Measurements from ENCODE around the gene TMEM250. TPM values are rescaled to one million over a fixed set of nuclear protein-coding genes. Genes with fewer than 3 reads are reported as not detected.

TMEM250 gene
- total and polyA plus RNA-seq, 4 donors, result 6.7 to 19.5 (median 17.2) TPM

DNA sequence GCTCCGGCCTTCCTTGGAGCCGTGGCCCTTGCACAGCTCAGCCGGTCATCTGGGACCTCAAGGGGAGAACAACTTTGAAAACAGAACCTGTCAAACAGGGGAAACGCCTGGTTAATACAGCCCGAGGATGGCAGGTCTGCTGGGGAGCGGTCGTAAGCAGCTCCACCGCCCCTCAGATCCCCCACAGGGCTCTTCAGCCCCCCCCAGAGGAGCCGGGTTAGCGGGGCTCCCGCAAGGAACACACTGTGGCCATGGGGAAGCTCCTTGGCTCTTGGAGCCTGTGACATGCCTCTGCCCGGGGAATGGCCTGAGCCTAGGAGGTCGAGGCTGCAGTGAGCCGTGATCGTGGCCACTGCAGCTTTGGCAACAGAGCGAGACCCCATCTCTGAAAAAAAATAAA lies 6.8 kb downstream of the TMEM250 start:
- Histone ChIP-seq H3K27ac (ENCODE audit: low read depth in 1 of 2, low read length in 2 of 2) (no peak overlapping the region), H3K4me1 (ENCODE audit: control insufficient read depth in 4 of 4, insufficient read depth in 4 of 4, low read length in 3 of 4) (peaks cover 12 to 19% (median 18%) of the 10 kb centered on the region in 4 donors), H3K36me3 (ENCODE audit: control insufficient read depth in 4 of 4, insufficient read depth in 3 of 4, low read depth in 1 of 4, low read length in 3 of 4) (peaks cover 0 to 5% (median 3%) of the 10 kb centered on the region in 4 donors), H3K27me3 (ENCODE audit: control insufficient read depth in 4 of 4, insufficient read depth in 4 of 4, low read length in 3 of 4) (no peaks in the 10 kb centered on the region), H3K9me3 (ENCODE audit: control insufficient read depth in 4 of 4, low read length in 3 of 4) (no peaks in the 10 kb centered on the region), H3K9ac (ENCODE audit: low read depth in 1 of 2, low read length in 2 of 2) (no peak overlapping the region), H3K4me3 (ENCODE audit: low read depth in 1 of 3, low read length in 3 of 3) (no peak overlapping the region)
- WGBS, result 90% methylated on average over 16 of the region's 16 CpGs
- no peak for DNase-seq (ENCODE audit: low spot score)
- TF ChIP-seq ATF3 (IDR thresholded peaks at IDR 0.05), result no peak
- TF ChIP-seq CTCF (IDR thresholded peaks at IDR 0.05; ENCODE audit: low read depth, low read length, missing input control), result no peak
- no peak for TF ChIP-seq YY1 (IDR thresholded peaks at IDR 0.05)
- no peak for TF ChIP-seq RAD21 (IDR thresholded peaks at IDR 0.05)
- TF ChIP-seq, protein P1, sequence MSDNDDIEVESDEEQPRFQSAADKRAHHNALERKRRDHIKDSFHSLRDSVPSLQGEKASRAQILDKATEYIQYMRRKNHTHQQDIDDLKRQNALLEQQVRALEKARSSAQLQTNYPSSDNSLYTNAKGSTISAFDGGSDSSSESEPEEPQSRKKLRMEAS (IDR thresholded peaks at IDR 0.05), result no peak
- no peak for TF ChIP-seq FOXA1 (IDR thresholded peaks at IDR 0.05)
- TF ChIP-seq HNF4A (conservative IDR thresholded peaks at IDR 0.05), result no peak
- TF ChIP-seq NR2F2 (IDR thresholded peaks at IDR 0.05), result no peak
- TF ChIP-seq SP1 (IDR thresholded peaks at IDR 0.05), result no peak
- TF ChIP-seq GABPA (IDR thresholded peaks at IDR 0.05 in 1 of 2, conservative IDR thresholded peaks at IDR 0.05 in 1 of 2), result no peak
- no peak for TF ChIP-seq JUND (IDR thresholded peaks at IDR 0.05)
- no peak for TF ChIP-seq HNF4G (IDR thresholded peaks at IDR 0.05)
- TF ChIP-seq REST (IDR thresholded peaks at IDR 0.05), result no peak
- no peak for TF ChIP-seq FOXA2 (IDR thresholded peaks at IDR 0.05)
- TF ChIP-seq, protein P2, sequence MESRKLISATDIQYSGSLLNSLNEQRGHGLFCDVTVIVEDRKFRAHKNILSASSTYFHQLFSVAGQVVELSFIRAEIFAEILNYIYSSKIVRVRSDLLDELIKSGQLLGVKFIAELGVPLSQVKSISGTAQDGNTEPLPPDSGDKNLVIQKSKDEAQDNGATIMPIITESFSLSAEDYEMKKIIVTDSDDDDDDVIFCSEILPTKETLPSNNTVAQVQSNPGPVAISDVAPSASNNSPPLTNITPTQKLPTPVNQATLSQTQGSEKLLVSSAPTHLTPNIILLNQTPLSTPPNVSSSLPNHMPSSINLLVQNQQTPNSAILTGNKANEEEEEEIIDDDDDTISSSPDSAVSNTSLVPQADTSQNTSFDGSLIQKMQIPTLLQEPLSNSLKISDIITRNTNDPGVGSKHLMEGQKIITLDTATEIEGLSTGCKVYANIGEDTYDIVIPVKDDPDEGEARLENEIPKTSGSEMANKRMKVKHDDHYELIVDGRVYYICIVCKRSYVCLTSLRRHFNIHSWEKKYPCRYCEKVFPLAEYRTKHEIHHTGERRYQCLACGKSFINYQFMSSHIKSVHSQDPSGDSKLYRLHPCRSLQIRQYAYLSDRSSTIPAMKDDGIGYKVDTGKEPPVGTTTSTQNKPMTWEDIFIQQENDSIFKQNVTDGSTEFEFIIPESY (IDR thresholded peaks at IDR 0.05), result no peak
- no peak for TF ChIP-seq RXRA (IDR thresholded peaks at IDR 0.05)
- TF ChIP-seq EGR1 (IDR thresholded peaks at IDR 0.05; ENCODE audit: low read depth in 2 of 2), result no peak
- no peak for TF ChIP-seq TAF1 (conservative IDR thresholded peaks at IDR 0.05)

Measured in liver (tissue), 9 donors.